ENCODE data around the gene TBX10.
"Not testable (repeated sequence)": the region's sequence is repeated elsewhere in the genome, so short reads cannot be mapped to it uniquely, and the experiment has no call there.

Gene TBX10

GRCh38 chr11:67663532-67664212 is 24.1 kb upstream of the TBX10 start:
- Histone ChIP-seq H3K27ac (no peak overlapping the region), H3K4me3 (no peak overlapping the region)
- TF ChIP-seq CTCF (IDR thresholded peaks at IDR 0.05) = no peak
- no peak for DNase-seq (ENCODE audit: low spot score)

GRCh38 chr11:67662835-67663531 is 23.4 kb upstream of the TBX10 start:
- Histone ChIP-seq H3K27ac (no peak overlapping the region), H3K4me3 (no peak overlapping the region)
- no peak for TF ChIP-seq CTCF (IDR thresholded peaks at IDR 0.05)
- DNase-seq (ENCODE audit: low spot score) = no peak

GRCh38 chr11:67662142-67662834 is 22.7 kb upstream of the TBX10 start:
- DNase-seq (ENCODE audit: low spot score) = no peak
- Histone ChIP-seq H3K4me3 (no peak overlapping the region), H3K27ac (no peak overlapping the region)
- TF ChIP-seq CTCF (IDR thresholded peaks at IDR 0.05) = no peak

- not testable (repeated sequence) for H3K27ac ChIP-seq; DNase-seq (ENCODE audit: low spot score); H3K4me3 ChIP-seq
These were observed 21.2 kb upstream of the TBX10 start for GRCh38 chr11:67660752-67661151.

- DNase-seq (ENCODE audit: low spot score); H3K27ac ChIP-seq; H3K4me3 ChIP-seq: not testable (repeated sequence)
These were observed 20.1 kb upstream of the TBX10 start for GRCh38 chr11:67659651-67660165.

GRCh38 chr11:67657300-67657699 is 17.7 kb upstream of the TBX10 start:
- no peak for DNase-seq (ENCODE audit: low spot score)
- no peak overlapping the region for H3K4me3 ChIP-seq
- no peak overlapping the region for H3K27ac ChIP-seq
- TF ChIP-seq CTCF (IDR thresholded peaks at IDR 0.05) = no peak

GRCh38 chr11:67656278-67656922 is 16.8 kb upstream of the TBX10 start:
- Histone ChIP-seq H3K4me3 (no peak overlapping the region), H3K27ac (no peak overlapping the region)
- no peak for TF ChIP-seq CTCF (IDR thresholded peaks at IDR 0.05)
- no peak for DNase-seq (ENCODE audit: low spot score)
